ENCODE results near the gene PATJ.
A peak's percentile ranks its signal among the peaks of the same experiment; 100 is the strongest.
"Not testable (repeated sequence)": the region's sequence is repeated elsewhere in the genome, so short reads cannot be mapped to it uniquely, and the experiment has no call there.

PATJ gene, protein sequence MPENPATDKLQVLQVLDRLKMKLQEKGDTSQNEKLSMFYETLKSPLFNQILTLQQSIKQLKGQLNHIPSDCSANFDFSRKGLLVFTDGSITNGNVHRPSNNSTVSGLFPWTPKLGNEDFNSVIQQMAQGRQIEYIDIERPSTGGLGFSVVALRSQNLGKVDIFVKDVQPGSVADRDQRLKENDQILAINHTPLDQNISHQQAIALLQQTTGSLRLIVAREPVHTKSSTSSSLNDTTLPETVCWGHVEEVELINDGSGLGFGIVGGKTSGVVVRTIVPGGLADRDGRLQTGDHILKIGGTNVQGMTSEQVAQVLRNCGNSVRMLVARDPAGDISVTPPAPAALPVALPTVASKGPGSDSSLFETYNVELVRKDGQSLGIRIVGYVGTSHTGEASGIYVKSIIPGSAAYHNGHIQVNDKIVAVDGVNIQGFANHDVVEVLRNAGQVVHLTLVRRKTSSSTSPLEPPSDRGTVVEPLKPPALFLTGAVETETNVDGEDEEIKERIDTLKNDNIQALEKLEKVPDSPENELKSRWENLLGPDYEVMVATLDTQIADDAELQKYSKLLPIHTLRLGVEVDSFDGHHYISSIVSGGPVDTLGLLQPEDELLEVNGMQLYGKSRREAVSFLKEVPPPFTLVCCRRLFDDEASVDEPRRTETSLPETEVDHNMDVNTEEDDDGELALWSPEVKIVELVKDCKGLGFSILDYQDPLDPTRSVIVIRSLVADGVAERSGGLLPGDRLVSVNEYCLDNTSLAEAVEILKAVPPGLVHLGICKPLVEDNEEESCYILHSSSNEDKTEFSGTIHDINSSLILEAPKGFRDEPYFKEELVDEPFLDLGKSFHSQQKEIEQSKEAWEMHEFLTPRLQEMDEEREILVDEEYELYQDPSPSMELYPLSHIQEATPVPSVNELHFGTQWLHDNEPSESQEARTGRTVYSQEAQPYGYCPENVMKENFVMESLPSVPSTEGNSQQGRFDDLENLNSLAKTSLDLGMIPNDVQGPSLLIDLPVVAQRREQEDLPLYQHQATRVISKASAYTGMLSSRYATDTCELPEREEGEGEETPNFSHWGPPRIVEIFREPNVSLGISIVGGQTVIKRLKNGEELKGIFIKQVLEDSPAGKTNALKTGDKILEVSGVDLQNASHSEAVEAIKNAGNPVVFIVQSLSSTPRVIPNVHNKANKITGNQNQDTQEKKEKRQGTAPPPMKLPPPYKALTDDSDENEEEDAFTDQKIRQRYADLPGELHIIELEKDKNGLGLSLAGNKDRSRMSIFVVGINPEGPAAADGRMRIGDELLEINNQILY (N-terminal part only)

DNA sequence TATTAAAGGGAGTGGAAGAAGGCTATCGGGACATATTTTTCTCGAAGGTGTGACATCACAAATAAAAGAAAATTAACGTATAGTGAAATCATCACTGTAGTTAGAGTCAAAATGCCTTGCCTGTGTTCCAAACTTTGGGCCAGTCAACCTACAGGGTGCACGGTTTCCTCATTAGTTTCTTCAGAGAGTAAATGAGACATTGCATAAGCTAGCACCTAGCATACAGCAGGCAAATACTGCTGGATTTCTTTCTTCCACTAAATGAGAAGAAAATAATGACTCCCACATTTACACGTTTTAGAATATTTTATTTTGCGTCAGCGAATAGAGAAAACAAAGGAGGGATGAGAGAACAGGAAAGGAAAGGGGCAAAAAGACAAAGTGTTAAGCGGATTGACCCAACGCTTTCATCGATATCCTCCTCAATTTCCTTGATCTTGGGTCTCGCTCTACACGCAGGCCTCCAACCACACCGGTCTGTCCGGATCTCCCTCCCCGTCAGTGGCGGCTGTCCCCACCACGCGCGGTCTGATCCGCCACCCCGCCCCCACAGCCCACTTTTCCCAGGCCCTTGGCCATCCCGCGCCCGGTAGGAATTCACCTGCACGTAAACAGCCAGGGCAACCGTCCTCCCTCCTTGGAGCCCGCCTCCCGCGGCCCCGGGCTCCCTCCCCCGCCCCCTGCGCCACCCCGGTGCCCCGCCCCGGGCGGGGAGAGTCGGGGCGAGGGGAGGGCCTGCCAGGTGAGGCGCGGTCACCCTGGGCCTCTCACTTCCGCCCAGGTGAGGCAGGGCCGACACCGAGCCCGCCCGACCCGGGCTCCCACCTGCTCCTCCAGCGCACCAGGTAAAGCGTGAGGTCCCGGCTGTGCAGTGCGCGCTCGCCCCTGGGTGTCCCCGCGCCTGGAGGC lies at the start of gene PATJ:
TSS of gene PATJ (plus strand) at position 770 of the 909 bp plus-strand sequence. CDS start 20,413 bp downstream, outside the sequence.
- no peak for DNase-seq (ENCODE audit: low read depth)

DNA sequence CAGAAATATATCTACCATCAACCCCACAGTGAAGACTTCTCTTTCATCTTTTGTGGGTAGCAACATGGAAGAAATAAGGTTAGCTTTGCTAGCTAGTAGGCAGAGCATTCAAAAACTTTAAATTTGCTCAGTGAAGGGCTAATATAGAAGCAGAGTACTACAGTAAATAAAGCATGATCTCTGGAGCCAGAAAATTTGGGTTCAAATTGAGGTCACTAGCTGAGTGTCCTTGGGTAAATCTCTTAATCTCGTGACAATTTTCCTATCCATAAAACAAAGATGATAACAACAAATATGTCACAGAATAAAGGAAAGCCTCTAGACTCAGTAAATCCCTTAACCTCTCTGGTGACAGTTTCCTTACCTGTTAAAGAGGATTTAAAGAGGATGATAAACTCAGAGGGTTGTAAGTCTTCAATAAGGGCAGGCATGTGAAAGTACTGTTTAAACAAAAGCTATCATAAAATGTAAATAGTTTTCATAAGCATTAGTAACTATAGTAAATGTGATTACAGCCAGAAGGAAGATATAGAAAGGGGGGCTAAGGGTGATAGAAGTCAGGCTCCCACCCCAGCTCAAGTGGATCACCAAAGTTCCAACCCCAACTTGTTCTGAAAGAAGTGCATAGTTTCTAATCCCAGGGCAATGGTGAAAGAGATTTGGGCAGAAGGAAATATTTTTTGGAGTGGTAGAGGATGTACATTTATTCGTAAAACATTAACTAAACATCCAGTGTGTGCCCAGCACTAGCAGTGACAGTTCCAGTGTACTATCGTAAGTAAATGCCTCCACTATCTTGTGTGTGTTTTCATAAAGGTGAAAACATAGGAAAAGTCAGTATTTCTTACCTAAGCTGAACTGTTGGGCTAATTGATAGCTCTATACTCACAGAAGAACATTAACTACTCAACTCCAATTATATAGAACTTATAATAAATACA lies 42.1 kb upstream of the PATJ start:
- no peak for DNase-seq (ENCODE audit: low read depth)

DNA sequence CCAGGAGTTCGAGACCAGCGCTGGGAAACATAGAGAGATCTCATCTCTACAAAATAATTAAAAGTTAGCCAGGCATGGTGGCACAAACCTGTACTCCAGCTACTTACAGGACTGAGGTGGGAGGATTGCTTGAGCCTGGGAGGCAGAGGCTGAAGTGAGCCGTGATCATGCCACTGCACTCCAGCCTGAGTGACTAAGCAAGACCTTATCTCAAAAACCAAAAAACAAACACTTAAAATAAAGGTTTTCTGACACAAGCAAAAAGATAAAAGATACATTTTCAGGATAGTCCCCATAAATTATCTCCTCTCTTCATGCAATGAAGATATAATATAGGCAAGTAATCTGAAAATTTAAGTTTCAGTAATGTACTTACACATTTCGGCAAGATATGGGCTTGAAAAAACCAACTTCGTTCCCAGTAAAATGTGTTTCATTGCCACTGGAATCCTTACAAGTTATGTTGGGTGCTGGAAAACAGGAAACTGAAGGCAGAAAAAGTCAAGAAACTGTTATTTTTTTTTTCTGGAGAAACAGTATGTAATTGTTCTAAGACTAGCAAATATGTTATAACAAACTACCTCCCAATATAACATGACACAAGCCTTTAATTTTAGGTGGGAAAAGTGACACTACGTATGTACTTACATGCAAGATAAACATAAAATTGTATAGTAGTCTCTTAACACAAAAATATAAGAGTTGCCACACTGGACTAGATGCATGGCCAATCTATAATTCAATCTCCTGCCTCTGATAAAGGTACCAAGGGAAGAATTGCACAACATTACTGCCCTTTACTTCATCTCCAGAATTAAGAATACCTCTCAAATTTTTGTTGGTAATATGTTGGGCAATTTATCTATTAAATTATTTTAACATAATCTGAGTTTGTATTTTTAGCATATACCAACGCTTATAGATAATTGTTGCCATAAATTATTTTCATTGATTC lies 33.0 kb upstream of the PATJ start:
- peak; percentile 19 for DNase-seq (ENCODE audit: low read depth)

DNA sequence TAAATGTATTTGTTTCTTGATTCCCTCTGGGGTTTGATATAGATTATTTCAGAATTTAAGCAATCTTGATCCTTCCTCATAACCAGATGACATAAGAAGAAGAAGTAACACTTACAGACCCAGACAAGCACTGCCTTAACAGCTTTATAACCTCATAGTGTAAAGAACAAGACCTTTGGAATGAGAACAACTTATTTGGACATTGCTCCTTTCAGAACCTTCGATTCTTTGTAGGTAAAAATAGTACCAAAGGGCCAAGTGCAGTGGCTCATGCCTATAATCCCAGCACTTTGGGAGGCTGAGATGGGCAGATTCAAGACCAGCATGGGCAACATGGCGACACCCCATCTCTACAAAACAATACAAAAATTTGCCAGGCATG lies 32.4 kb upstream of the PATJ start:
- no peak for DNase-seq (ENCODE audit: low read depth)

DNA sequence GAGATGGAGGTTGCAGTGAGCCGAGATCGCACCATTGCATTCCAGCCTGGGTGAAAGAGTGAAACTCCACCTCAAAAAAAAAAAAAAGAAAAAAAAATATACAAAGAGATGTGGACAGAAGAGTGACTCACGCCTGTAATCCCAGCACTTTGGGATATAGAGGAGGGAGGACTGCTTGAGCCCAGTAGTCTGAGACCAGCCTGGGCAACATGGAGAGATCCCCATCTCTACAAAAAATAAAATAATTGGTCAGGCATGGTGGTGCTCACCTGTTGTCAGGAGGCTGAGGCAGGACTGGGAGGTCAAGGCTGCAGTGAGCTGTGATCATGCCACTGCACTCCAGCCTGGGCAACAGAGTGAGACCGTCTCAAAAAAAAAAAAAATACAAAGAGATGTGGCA lies 31.0 kb upstream of the PATJ start:
- DNase-seq (ENCODE audit: low read depth) = peak; percentile 26

DNA sequence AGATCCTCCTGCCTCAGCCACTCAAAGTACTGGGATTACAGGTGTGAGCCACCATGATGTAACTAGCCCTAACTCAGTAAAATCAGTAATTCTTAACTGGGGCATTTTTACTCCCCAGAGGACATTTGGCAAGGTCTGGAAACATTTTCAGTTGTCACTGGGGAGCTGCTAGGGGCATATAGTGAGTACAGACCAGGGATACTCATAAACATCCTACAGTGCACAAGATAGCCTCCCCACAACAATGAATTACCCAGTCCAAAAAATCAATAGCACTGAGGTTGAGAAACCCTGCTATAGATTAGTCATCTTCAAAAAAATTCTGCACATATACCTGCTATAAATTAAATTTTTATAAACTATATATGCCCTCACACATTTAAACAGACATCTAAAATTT lies 30.3 kb upstream of the PATJ start:
- no peak for DNase-seq (ENCODE audit: low read depth)

DNA sequence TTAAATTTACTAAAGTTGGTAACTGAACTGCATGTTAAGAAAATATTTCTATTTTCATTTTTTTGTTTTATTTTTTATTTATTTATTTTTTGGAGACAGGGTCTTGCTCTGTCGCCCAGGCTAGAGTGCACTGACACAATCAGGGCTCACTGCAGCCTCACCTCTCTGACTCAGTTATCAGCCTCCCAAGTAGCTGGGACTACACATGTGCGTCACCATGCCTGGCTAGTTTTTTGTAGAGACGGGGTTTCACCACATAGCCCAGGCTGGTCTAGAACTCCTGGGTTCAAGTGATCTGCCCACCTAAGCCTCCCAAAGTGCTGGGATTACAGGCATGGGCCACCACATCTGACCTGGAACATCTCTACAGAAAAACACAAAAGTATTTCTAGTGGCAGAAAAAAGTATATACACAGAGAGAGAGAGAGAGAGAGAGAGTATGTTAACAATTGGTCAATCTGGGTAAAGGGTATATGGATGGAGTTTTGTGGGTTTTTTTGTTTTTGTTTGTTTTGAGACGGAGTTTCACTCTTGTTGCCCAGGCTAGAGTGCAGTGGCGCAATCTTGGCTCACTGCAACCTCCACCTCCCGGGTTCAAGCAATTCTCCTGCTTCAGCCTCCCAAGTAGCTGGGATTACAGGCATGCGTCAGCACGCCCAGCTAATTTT lies 23.1 kb upstream of the PATJ start:
- DNase-seq (ENCODE audit: low read depth) = not testable (repeated sequence)

DNA sequence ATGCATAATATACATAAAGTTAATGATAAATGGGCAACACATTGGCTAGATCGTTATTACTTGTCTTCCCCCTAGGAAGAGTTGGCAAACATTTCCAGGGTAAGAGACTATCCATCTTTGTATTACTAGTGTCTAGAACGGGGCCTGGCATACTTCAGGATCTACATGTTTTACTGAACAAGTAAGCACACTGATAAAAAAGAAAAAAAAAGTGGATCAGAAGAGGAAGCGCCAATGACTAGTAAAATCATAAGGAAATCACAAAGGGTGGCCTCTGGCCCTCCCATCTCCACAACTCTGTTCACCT lies 17.8 kb upstream of the PATJ start:
- DNase-seq (ENCODE audit: low read depth) = no peak

DNA sequence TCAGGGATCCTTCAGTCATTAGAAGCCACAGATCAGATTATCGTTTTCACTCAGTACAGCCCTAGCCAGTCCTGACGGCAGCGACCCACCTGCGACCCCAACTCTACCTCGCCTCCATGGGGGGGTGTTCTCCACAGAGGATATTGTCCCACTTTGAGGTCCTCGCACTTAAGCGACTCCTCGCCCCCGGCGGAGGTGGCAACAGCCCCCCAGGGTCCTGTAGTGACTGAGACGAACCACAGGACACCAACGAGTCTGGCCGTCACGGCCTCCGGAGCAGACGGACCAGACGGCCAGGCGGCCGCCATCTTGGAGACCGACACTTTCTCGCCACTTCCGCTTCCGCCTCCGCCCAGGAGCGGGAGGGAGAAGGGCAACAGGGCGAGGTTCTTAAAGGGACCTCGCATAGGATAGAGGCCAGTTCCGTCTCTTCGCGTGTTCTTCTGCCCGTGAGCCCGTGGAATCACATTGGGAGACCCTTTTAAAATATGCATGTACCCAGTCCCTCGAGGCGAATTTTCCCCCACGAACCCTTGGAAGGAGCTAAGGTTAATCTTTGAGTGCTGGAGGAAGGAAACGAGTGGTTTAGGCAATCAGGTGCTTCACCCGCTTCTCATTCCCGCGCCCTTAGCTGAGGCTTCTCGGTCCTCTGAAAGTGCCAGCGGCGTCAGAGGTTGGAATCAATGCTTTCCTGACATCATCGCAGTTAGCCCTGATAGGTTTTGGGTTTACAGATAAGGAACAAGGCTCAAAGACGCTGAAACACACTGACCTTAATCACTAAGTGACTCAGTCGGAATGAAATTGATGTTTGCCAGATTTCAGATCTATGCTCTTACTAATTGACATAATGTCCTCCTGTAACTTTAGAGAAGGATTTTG lies 17.2 kb upstream of the PATJ start, which contains the start of gene TM2D1:
TSS of gene TM2D1 (minus strand) at position 329 of the 882 bp plus-strand sequence. CDS start at position 308, 21 bp downstream.
- DNase-seq (ENCODE audit: low read depth) = peak; percentile 45

DNA sequence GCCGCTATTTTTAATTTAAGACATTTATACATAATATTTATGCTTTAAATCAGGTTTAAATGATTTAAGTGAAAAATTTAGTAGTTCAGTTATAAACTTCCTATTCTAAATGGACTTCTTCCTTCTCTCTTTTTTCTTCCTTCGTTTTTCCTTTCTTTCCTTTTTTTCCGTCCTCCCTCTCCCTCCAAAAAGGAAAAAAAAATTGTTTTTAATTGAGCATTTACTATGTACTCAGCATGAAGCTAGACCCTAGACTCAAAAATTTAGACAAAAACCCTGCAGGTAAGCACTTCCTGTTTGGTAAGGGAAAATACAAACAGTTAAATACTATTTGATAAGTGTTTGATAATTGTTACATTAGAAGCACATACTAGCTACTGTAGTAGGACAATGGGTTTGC lies 14.7 kb upstream of the PATJ start:
- no peak for DNase-seq (ENCODE audit: low read depth)

DNA sequence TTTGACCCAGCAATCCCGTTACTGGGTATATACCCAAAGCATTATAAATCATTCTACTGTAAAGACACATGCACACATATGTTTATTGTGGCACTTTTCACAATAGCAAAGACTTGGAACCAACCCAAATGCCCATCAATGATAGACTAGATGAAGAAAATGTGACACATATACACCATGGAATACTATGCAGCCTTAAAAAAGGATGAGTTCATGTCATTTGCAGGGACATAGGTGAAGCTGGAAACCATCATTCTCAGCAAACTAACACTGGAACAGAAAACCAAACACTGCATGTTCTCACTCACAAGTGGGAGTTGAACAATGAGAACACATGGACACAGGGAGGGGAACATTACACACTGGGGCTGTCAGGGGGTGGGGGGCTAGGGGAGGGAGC lies 11.6 kb upstream of the PATJ start:
- not testable (repeated sequence) for DNase-seq (ENCODE audit: low read depth)

DNA sequence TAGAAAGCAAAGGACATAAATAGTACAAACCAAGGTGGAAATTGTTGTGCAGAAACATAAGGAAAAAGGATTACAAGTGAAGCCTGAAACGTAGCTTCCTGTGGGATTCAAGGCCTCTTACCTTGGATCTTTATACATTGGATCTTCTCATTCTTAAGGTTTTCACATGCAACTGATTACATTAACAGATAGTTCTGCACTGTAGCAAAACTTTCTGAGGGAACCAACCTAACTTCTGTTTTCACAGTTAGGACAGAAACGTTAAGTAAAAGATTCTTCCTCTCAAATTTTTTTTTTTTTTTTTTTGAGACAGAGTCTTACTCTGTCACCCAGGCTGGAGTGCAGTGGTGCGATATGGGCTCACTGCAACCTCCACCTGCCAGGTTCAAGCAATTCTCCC lies 9.6 kb upstream of the PATJ start:
- DNase-seq (ENCODE audit: low read depth) = no peak

DNA sequence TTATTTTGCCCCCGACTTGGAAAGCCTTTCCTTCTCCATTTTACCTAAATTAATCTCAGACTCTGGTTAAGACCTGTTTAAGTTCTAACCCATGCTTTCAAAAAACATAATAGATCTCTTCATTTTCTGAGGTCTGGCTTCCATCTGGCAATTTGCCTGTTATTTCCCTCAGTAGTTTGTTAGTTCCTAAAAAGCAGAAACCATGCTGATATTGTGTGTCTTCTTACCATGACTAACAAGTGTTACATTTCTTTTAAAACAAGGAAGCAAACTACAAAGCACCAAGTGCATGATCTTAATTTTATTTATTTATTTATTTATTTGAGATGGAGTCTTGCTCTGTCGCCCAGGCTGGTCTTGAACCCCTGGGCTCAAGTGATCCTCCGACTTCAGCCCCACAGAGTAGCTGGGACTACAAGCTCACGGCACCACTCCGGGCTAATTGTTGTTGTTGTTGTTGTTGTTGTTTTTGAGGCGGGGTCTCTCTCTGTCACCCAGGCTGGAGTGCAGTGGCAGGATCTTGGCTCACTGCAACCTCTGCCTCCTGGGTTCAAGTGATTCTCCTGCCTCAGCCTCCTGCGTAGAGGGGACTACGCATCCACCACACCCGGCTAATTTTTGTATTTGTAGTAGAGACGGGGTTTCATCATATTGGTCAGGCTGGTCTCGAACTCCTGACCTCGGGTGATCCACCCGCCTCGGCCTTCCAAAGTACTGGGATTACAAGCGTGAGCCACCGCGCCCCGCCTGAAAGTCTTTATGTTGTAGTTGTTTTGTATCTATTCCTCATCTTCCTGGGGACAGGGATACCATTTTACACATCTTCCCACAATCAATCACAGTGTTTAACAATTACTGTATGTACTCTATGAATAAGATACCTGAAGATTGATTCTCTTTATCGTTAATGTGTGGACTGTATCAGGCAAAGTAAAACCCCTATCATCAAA lies 1.3 kb upstream of the PATJ start:
- DNase-seq (ENCODE audit: low read depth) = no peak

DNA sequence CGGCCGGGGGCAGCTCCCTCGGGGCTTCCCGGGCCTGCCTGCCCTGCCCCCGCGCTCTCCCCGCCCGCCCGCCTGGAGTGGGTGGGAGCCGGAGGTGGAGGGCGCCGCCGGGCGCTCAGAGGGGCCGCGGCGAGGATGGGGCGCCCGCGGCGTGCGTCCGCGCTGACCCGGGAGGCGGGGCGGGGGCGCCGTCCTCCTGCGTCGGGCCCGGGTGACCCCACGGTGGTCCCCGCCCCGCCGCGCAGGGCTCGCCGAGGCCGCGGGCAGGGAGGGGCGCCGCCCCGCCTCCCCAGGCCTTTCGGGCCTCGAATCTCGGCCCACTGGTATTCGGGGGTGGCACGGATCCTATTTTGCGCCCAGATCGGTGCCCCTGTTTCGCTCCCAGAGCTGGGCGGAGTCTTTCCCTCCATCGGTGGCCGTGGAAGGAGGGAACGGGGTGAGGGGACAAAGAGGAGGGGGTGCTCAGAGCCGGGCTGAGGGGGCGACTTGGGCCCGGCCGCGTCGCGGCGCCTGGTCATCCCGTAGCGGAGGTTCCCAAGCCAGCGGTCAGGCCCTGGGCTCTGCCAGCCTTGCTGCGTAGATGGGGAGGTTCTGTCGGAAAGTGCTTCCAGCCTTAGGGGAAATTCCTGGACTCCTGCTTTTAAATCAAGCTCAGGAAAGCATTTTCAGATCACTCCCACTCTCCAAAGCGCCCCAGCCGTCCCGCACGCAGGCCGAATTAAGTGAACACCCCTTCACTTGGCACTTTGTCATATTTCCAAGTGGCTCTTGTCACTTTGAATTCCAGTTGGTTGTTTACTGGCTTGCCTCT lies 545 bp downstream of the PATJ start:
- DNase-seq (ENCODE audit: low read depth) = no peak

DNA sequence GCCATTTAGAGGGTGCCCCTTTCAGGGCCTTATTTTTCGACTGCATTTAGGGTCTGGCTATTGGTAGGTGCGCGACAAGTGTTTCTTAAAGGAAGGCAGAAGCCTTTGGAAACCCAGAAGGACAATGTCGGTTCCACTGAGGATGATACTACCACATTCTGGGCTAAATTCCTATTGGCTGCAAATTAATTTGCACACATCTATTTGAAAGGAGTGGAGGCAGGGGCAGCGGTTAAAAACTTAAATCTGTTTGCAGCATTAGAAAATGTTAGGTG lies 1.1 kb downstream of the PATJ start:
- no peak for DNase-seq (ENCODE audit: low read depth)

Measured in non-pigmented ciliary epithelial cell (primary cell).